GM23338 (cell line): ENCODE measurements around the gene ABO. TPM values are rescaled to one million over a fixed set of nuclear protein-coding genes. Genes with fewer than 3 reads are reported as not detected.

Experiments used
- ATAC-seq: fragments of 200-7000 bp; cut with Tn5 transposase; 3 replicates; pipeline ENCODE4 v1.9.1; 2020
- DNase-seq: peaks from one replicate; pipeline ENCODE4 v3.0.0-alpha.2; 2015; ENCODE audit warnings: low spot score
- H2AFZ ChIP-seq: fragments of 200-600 bp; sonication (generic); 2 replicates; pipeline ENCODE4 v1.8.0; 2016; ENCODE audit warnings: antibody characterized with exemption, mild to moderate bottlenecking, moderate library complexity
- H3F3A ChIP-seq: fragments of 200-600 bp; sonication (generic); replicated peaks from 2 replicates; pipeline ENCODE4 v1.8.0; 2017; ENCODE audit warnings: antibody characterized with exemption, mixed run types, low read depth
- H3K27ac ChIP-seq: fragments of 200-600 bp; sonication (generic); 2 replicates; pipeline ENCODE4 v1.6.1; 2016; ENCODE audit warnings: low read depth
- H3K27me3 ChIP-seq: fragments of 200-600 bp; sonication (generic); 2 replicates; pipeline ENCODE4 v1.8.0; 2016; ENCODE audit warnings: mild to moderate bottlenecking, mixed run types, moderate library complexity; ENCODE audit not compliant: insufficient read depth
- H3K36me3 ChIP-seq: fragments of 200-600 bp; sonication (generic); 2 replicates; pipeline ENCODE4 v1.8.0; 2016; ENCODE audit warnings: mild to moderate bottlenecking; ENCODE audit not compliant: insufficient read depth
- H3K4me1 ChIP-seq: fragments of 200-600 bp; sonication (generic); 2 replicates; pipeline ENCODE4 v1.8.0; 2016; ENCODE audit warnings: mild to moderate bottlenecking, moderate library complexity; ENCODE audit not compliant: insufficient read depth
- H3K4me2 ChIP-seq: fragments of 200-600 bp; sonication (generic); 2 replicates; pipeline ENCODE4 v1.7.1; 2017; ENCODE audit warnings: mixed run types
- H3K4me3 ChIP-seq: fragments of 200-600 bp; sonication (generic); 2 replicates; pipeline ENCODE4 v1.6.1; 2016; ENCODE audit warnings: mixed run types
- H3K79me2 ChIP-seq: fragments of 200-600 bp; sonication (generic); replicated peaks from 2 replicates; pipeline ENCODE4 v1.8.0; 2017; ENCODE audit warnings: mild to moderate bottlenecking; ENCODE audit not compliant: insufficient read depth
- H3K9me2 ChIP-seq: fragments of 200-600 bp; sonication (generic); 2 replicates; pipeline ENCODE4 v1.8.0; 2017; ENCODE audit not compliant: insufficient read depth
- H4K20me1 ChIP-seq: fragments of 200-600 bp; sonication (generic); replicated peaks from 2 replicates; pipeline ENCODE4 v1.8.0; 2017; ENCODE audit warnings: mild to moderate bottlenecking; ENCODE audit not compliant: insufficient read depth
- H3K27ac Mint-ChIP-seq: 2 replicates; pipeline ENCODE4 v1.8.0; 2020; ENCODE audit warnings: inconsistent platforms, mild to moderate bottlenecking, moderate library complexity, mixed read lengths
- H3K27me3 Mint-ChIP-seq: 3 replicates; pipeline ENCODE4 v1.8.0; 2022; ENCODE audit warnings: low read depth, mild to moderate bottlenecking, moderate library complexity, mixed read lengths, inconsistent platforms; ENCODE audit not compliant: insufficient read depth, poor library complexity
- H3K36me3 Mint-ChIP-seq: 3 replicates; pipeline ENCODE4 v1.8.0; 2021; ENCODE audit warnings: low read depth, mild to moderate bottlenecking, inconsistent platforms, moderate library complexity, mixed read lengths
- H3K4me1 Mint-ChIP-seq: 3 replicates; pipeline ENCODE4 v1.8.0; 2020; ENCODE audit warnings: mild to moderate bottlenecking, inconsistent platforms, mixed read lengths
- H3K4me3 Mint-ChIP-seq: 3 replicates; pipeline ENCODE4 v1.8.0; 2021; ENCODE audit warnings: moderate library complexity, mild to moderate bottlenecking, inconsistent platforms, mixed read lengths
- H3K9me3 Mint-ChIP-seq: 3 replicates; pipeline ENCODE4 v1.8.0; 2020; ENCODE audit warnings: moderate library complexity, mild to moderate bottlenecking, inconsistent platforms, mixed read lengths
- CREB1 ChIP-seq: fragments of 250-450 bp; sonication (Bioruptor Pico); IDR thresholded peaks from 2 replicates; pipeline ENCODE4 v1.5.0; 2020; ENCODE audit warnings: low read depth, mild to moderate bottlenecking, moderate library complexity
- CTCF ChIP-seq, 2 experiments: fragments of 200-600 bp in 1 of 2; sonication (generic) in 1 of 2; conservative IDR thresholded peaks; 2 replicates each; pipeline versions ENCODE4 v1.5.1 to v1.6.1; 2016 to 2017; ENCODE audit warnings: antibody characterized with exemption in 2 of 2, low read depth in 2 of 2, mild to moderate bottlenecking in 2 of 2, moderate library complexity in 1 of 2
- ETS1 ChIP-seq: IDR thresholded peaks from 2 replicates; pipeline ENCODE4 v1.6.1; 2016; ENCODE audit warnings: antibody characterized with exemption
- EZH2 ChIP-seq: fragments of 200-600 bp; sonication (generic); IDR thresholded peaks from one replicate; pipeline ENCODE4 v1.8.0; 2017; ENCODE audit warnings: antibody characterized with exemption, mild to moderate bottlenecking, low read depth; ENCODE audit not compliant: unreplicated experiment
- EZH2phosphoT487 ChIP-seq: fragments of 200-600 bp; sonication (generic); IDR thresholded peaks from one replicate; pipeline ENCODE4 v1.8.1; 2018; ENCODE audit warnings: antibody characterized with exemption; ENCODE audit not compliant: unreplicated experiment
- JUNB ChIP-seq: IDR thresholded peaks from one replicate; pipeline ENCODE4 v1.6.1; 2016; ENCODE audit warnings: antibody characterized with exemption; ENCODE audit not compliant: unreplicated experiment
- NANOG ChIP-seq: IDR thresholded peaks from 2 replicates; pipeline ENCODE4 v1.6.1; 2016; ENCODE audit warnings: antibody characterized with exemption, borderline replicate concordance
- POLR2AphosphoS5 ChIP-seq: IDR thresholded peaks from 2 replicates; pipeline ENCODE4 v1.6.1; 2016; ENCODE audit warnings: antibody characterized with exemption, low read depth
- REST ChIP-seq: IDR thresholded peaks from one replicate; pipeline ENCODE4 v1.6.1; 2018; ENCODE audit warnings: antibody characterized with exemption; ENCODE audit not compliant: unreplicated experiment
- STAT1 ChIP-seq: IDR thresholded peaks from one replicate; pipeline ENCODE4 v1.6.1; 2016; ENCODE audit warnings: antibody characterized with exemption; ENCODE audit not compliant: unreplicated experiment
- ZNF114 ChIP-seq: fragments of 250-450 bp; sonication (Bioruptor Pico); IDR thresholded peaks from 2 replicates; pipeline ENCODE4 v1.5.0; 2020; ENCODE audit warnings: mild to moderate bottlenecking, moderate library complexity
- ZNF331 ChIP-seq: fragments of 250-450 bp; sonication (Bioruptor Pico); IDR thresholded peaks from 2 replicates; pipeline ENCODE4 v1.5.0; 2020; ENCODE audit warnings: low read depth, mild to moderate bottlenecking, moderate library complexity
- ZNF462 ChIP-seq: fragments of 250-450 bp; sonication (Bioruptor Pico); IDR thresholded peaks from 2 replicates; pipeline ENCODE4 v1.5.0; 2020; ENCODE audit warnings: mild to moderate bottlenecking, moderate library complexity
- polyA plus RNA-seq: library from polyadenylated mRNA; unstranded; fragments of >200 nt; fragmentation: Nextera tagmentation; extraction: Ambion mirVana; gene quantifications from 2 replicates; pipeline ENCODE4 v1.2.1, GENCODE V29; 2016
- total RNA-seq: library from RNA; depleted of rRNA; stranded (reverse); fragments of >200 nt; shearing (Covaris generic); gene quantifications from 2 replicates; pipeline ENCODE4 v1.2.3, GENCODE V29; 2014

The ABO gene
- total and polyA plus RNA-seq, 2 experiments from 2014 or later: 0.28 to 0.34 TPM

- no peak overlapping the region for H3K27ac ChIP-seq
- TF ChIP-seq CREB1 (no peak), ZNF331 (CRISPR knock-in tag) (no peak), ZNF462 (no peak), REST (no peak), JUNB (no peak), EZH2phosphoT487 (no peak), ETS1 (no peak), NANOG (no peak), ZNF114 (CRISPR knock-in tag) (no peak), POLR2AphosphoS5 (no peak), CTCF (conservative IDR thresholded peaks at IDR 0.05; ENCODE audit: low read depth in 2 of 2) (no peak), EZH2 (no peak), STAT1 (no peak)
- peaks cover 7% of the 10 kb centered on the region; the same call in 1 of the 2 replicates for H3K4me1 ChIP-seq
- peaks cover 4% of the 10 kb centered on the region; the same call in 1 of the 2 replicates for H3F3A ChIP-seq
- Mint-ChIP-seq H3K27me3 (peaks cover 35% of the 10 kb centered on the region), H3K4me1 (peaks cover 6% of the 10 kb centered on the region; the same call in 1 of the 3 replicates), H3K4me3 (peak overlapping the region; percentile 63; the same call in 1 of the 3 replicates), H3K27ac (no peak overlapping the region), H3K36me3 (no peaks in the 10 kb centered on the region; the same call in 2 of the 3 replicates), H3K9me3 (no peaks in the 10 kb centered on the region)
- H3K79me2 ChIP-seq: no peaks in the 10 kb centered on the region
- ATAC-seq (no peak), DNase-seq (no peak)
- H2AFZ ChIP-seq: no peak overlapping the region
- H3K27me3 ChIP-seq: peaks cover 13% of the 10 kb centered on the region
- H3K4me3 ChIP-seq: no peak overlapping the region
- no peaks in the 10 kb centered on the region for H3K36me3 ChIP-seq
- H4K20me1 ChIP-seq: no peaks in the 10 kb centered on the region
- no peaks in the 10 kb centered on the region for H3K9me2 ChIP-seq
- H3K4me2 ChIP-seq: 0 out of 2 replicates have a peak overlapping the region, but pooled peaks have one; percentile 91
Observed at GRCh38 chr9:133237035-133237731, 37.8 kb downstream of the ABO start.
